ENCODE data around the gene TMEM245. TPM values are rescaled to one million over a fixed set of nuclear protein-coding genes. Genes with fewer than 3 reads are reported as not detected.

The TMEM245 gene
- total RNA-seq, 1 experiment from 2014 or later = 110 TPM

GRCh38 chr9:109120204-109120789 lies 550 bp upstream of the TMEM245 start:
- H3K9me3 Mint-ChIP-seq (ENCODE audit: unreplicated experiment) = no peaks in the 10 kb centered on the region
- peaks cover 37% of the 10 kb centered on the region for H3K4me1 Mint-ChIP-seq (ENCODE audit: low read depth, unreplicated experiment)
- Histone ChIP-seq H3K4me1 (peaks cover 52% of the 10 kb centered on the region), H3K9me3 (no peaks in the 10 kb centered on the region), H3K27me3 (replicated peaks; ENCODE audit: control insufficient read depth, insufficient read depth, low read length) (no peaks in the 10 kb centered on the region), H3K4me3 (ENCODE audit: low read depth, low read length) (peak overlapping the region; percentile 86), H3K36me3 (ENCODE audit: control insufficient read depth, insufficient read depth, low read length) (no peaks in the 10 kb centered on the region)
- DNase-seq = no peak
- ChIA-PET POLR2A (interaction anchor here (0.6 to 1.0 kb wide), 3 partner anchors 11 to 239 kb away, joined by 3 to 4 read pairs (median 3); no protein-coding TSS in a partner anchor), CTCF (interaction anchor here (0.6 to 1.0 kb wide), 3 partner anchors 24 to 443 kb away, joined by 3 to 5 read pairs (median 4); no protein-coding TSS in a partner anchor)
- H3K27ac Mint-ChIP-seq (ENCODE audit: unreplicated experiment) = peak overlapping the region; percentile 85
- BruUV-seq (replicated peaks) = TSS peak; percentile 76
- peaks cover 35% of the 10 kb centered on the region for H3K36me3 Mint-ChIP-seq (ENCODE audit: insufficient read depth, unreplicated experiment)
- H3K4me3 Mint-ChIP-seq (ENCODE audit: unreplicated experiment) = peak overlapping the region; percentile 95
- intact Hi-C loops (cut with micrococcal nuclease; ENCODE audit: unreplicated experiment) = loop anchor here (1.0 to 2.0 kb wide), 4 partner anchors 9 to 107 kb away; partner anchors contain the start of gene CTNNAL1
- H3K27me3 Mint-ChIP-seq (ENCODE audit: insufficient read depth, unreplicated experiment) = no peaks in the 10 kb centered on the region
- TF ChIP-seq CTCF (IDR thresholded peaks at IDR 0.05; ENCODE audit: insufficient read depth in 1 of 2, low read depth in 1 of 2, low read length in 1 of 2, severe bottlenecking in 1 of 2, unreplicated experiment in 1 of 2) = no peak

- POLR2A ChIA-PET = no interaction called here
- peak overlapping the region; percentile 95 for H3K4me3 Mint-ChIP-seq (ENCODE audit: unreplicated experiment)
- peak overlapping the region; percentile 86 for H3K4me3 ChIP-seq (ENCODE audit: low read depth, low read length)
- no peak for TF ChIP-seq CTCF (IDR thresholded peaks at IDR 0.05; ENCODE audit: insufficient read depth in 1 of 2, low read depth in 1 of 2, low read length in 1 of 2, severe bottlenecking in 1 of 2, unreplicated experiment in 1 of 2)
- DNase-seq = peak; percentile 52 to 54
- H3K27me3 Mint-ChIP-seq (ENCODE audit: insufficient read depth, unreplicated experiment) = no peaks in the 10 kb centered on the region
- intact Hi-C loops (cut with micrococcal nuclease; ENCODE audit: unreplicated experiment) = no loop called here
- CTCF ChIA-PET = interaction anchor here (1.0 kb wide), 1 partner anchor 25 kb away, joined by 3 read pairs; no protein-coding TSS in a partner anchor
- H3K4me1 ChIP-seq = peaks cover 38% of the 10 kb centered on the region
- H3K27ac Mint-ChIP-seq (ENCODE audit: unreplicated experiment) = peak overlapping the region; percentile 85
- BruUV-seq (replicated peaks) = no TSS peak
- H3K4me1 Mint-ChIP-seq (ENCODE audit: low read depth, unreplicated experiment) = peaks cover 49% of the 10 kb centered on the region
- H3K27me3 ChIP-seq (replicated peaks; ENCODE audit: control insufficient read depth, insufficient read depth, low read length) = no peaks in the 10 kb centered on the region
- no peaks in the 10 kb centered on the region for H3K36me3 ChIP-seq (ENCODE audit: control insufficient read depth, insufficient read depth, low read length)
- H3K9me3 Mint-ChIP-seq (ENCODE audit: unreplicated experiment) = no peaks in the 10 kb centered on the region
- no peaks in the 10 kb centered on the region for H3K9me3 ChIP-seq
- peaks cover 47% of the 10 kb centered on the region for H3K36me3 Mint-ChIP-seq (ENCODE audit: insufficient read depth, unreplicated experiment)
These were observed 824 bp downstream of the TMEM245 start for GRCh38 chr9:109118808-109119438.

- Histone ChIP-seq H3K4me3 (ENCODE audit: low read depth, low read length) (peak overlapping the region; percentile 86), H3K9me3 (no peaks in the 10 kb centered on the region), H3K27me3 (replicated peaks; ENCODE audit: control insufficient read depth, insufficient read depth, low read length) (no peaks in the 10 kb centered on the region), H3K36me3 (ENCODE audit: control insufficient read depth, insufficient read depth, low read length) (no peaks in the 10 kb centered on the region), H3K4me1 (peaks cover 36% of the 10 kb centered on the region)
- Mint-ChIP-seq H3K27ac (ENCODE audit: unreplicated experiment) (peak overlapping the region; percentile 85), H3K36me3 (ENCODE audit: insufficient read depth, unreplicated experiment) (peaks cover 51% of the 10 kb centered on the region), H3K27me3 (ENCODE audit: insufficient read depth, unreplicated experiment) (no peaks in the 10 kb centered on the region), H3K4me1 (ENCODE audit: low read depth, unreplicated experiment) (peaks cover 45% of the 10 kb centered on the region), H3K9me3 (ENCODE audit: unreplicated experiment) (no peaks in the 10 kb centered on the region), H3K4me3 (ENCODE audit: unreplicated experiment) (peak overlapping the region; percentile 95)
- no peak for TF ChIP-seq CTCF (IDR thresholded peaks at IDR 0.05; ENCODE audit: insufficient read depth in 1 of 2, low read depth in 1 of 2, low read length in 1 of 2, severe bottlenecking in 1 of 2, unreplicated experiment in 1 of 2)
- ChIA-PET POLR2A (no interaction called here), CTCF (interaction anchor here (0.8 kb wide), 2 partner anchors 36 to 81 kb away, joined by 3 read pairs; no protein-coding TSS in a partner anchor)
- BruUV-seq (replicated peaks) = TSS peak; percentile 39
- peak; percentile 34 to 57 for DNase-seq
- intact Hi-C loops (cut with micrococcal nuclease; ENCODE audit: unreplicated experiment) = no loop called here
These were observed 1.6 kb downstream of the TMEM245 start for GRCh38 chr9:109117856-109118807.
